ENCODE data around the gene DGCR6.
"Not testable (repeated sequence)": the region's sequence is repeated elsewhere in the genome, so short reads cannot be mapped to it uniquely, and the experiment has no call there.

GRCh38 chr22:18953128-18953527, 47.0 kb downstream of the DGCR6 start:
- TF ChIP-seq POLR2A (IDR thresholded peaks at IDR 0.05); POLR2AphosphoS5 (IDR thresholded peaks at IDR 0.05; ENCODE audit: insufficient read depth in 1 of 2, low read depth in 1 of 2): not testable (repeated sequence)
- TF ChIP-seq, protein P1, sequence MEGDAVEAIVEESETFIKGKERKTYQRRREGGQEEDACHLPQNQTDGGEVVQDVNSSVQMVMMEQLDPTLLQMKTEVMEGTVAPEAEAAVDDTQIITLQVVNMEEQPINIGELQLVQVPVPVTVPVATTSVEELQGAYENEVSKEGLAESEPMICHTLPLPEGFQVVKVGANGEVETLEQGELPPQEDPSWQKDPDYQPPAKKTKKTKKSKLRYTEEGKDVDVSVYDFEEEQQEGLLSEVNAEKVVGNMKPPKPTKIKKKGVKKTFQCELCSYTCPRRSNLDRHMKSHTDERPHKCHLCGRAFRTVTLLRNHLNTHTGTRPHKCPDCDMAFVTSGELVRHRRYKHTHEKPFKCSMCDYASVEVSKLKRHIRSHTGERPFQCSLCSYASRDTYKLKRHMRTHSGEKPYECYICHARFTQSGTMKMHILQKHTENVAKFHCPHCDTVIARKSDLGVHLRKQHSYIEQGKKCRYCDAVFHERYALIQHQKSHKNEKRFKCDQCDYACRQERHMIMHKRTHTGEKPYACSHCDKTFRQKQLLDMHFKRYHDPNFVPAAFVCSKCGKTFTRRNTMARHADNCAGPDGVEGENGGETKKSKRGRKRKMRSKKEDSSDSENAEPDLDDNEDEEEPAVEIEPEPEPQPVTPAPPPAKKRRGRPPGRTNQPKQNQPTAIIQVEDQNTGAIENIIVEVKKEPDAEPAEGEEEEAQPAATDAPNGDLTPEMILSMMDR (IDR thresholded peaks at IDR 0.05) = not testable (repeated sequence)
